ENCODE measurements around the gene LEMD1. TPM values are rescaled to one million over a fixed set of nuclear protein-coding genes. Genes with fewer than 3 reads are reported as not detected.

The LEMD1 gene
- total RNA-seq, result 1.0 TPM

GRCh38 chr1:205421798-205422197 lies at the start of gene LEMD1:
Gene LEMD1, minus strand, starts transcription at chr1:205422056. Its CDS starts 1,520 bp downstream, at chr1:205420536.
- no peak for DNase-seq (ENCODE audit: low spot score)

DNA sequence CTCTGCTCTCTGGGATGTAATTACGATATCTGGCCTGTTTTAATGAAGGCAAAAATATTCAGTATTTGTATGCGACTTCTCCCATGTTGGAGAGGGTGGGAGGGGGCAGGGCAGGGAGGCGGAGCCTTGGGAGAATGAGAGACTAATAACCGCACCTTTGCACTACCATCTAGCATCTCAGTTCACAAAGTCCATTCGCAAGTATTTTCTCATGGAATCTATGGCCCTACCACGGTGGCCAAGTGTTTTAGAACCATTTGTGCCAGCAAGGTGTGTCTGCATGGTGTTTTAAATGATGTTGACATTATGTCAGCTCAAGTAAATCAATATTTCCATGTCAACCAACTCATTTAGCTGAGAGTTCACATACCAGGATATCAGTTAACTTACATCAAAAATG lies 48.3 kb upstream of the LEMD1 start:
- DNase-seq (ENCODE audit: low spot score), result peak; percentile 73

DNA sequence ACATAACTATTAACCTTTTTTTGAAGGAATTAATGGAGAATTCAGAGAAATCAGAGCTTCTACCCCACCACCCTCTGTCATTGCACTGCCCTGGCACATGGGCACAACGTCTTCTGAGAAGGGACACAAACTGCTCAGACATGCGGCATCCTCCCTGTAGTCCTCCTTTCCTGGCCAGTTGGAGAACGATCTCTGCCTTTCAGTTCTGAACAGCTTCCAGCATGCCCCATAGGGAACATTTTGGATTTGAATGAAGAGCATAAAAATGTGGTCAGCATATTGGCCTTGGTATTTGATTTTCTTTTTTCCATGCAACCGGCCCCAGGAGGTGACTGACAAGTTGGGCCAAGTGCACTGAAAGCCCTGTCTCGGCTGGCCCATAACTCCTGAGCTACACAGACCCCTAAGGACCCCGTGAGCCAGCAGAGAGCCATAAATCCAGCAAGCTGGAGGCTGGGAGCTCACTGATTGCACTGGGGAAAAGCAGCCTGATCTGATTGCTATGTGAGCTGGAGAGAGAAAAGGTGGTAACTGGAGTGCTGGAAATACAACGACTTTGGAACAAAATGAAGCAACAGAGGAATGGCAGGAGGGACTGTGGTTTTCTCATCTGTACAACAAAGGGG lies 44.9 kb upstream of the LEMD1 start:
- DNase-seq (ENCODE audit: low spot score), result no peak

DNA sequence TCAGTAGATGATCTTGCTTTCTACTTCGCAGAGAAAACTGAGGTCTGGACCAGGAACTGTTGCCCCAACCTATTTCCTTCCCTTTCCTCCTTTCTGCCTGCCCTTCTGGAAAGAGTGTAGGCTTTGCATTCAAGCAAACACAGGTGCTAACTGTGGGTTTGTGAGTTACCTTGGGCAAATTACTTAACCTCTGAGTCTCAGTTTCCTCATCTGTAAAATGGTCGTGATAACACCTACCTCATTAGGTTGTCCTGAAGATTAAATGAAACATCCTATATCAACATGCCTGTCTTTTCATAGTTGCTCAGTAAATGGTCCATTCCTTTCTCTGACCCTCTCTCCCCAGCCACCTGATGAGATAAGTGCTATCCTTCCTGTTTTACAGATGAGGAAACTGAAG lies 43.5 kb upstream of the LEMD1 start:
- no peak for DNase-seq (ENCODE audit: low spot score)

DNA sequence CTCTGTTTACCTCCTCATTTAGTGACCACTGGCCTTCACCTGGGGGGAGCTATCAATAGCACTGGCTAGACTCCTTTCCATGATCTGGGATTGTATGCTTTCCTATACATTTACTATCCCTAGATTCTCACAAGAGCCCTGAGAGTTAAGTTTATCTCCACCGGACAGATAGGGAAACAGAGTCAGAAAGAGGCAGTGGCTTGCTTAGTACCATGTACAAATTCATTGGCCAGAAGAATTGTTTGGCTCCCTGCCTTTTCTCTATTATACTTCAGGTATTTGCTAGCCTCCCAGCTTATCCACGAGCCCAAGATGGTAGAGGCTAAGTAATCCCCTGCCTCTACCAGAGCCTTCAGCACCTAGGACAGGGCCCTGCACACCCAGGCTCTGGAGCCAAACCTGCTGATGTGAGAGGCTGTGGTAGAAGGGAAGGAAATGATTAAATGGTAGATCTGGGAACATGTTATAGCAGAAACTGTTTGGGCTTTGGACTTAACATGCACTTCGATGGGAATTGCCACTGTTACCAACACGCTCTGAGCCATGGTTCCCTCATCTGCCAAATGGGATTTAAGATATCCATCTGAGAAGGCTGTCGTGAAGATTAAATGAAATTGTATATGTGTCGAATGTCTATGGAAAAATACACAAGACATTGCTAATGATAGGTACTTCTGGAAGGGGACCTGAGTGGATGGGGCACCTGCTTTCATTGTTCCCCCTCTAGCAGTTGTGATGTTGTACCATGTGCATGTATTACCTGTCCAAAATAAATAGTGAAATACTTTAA lies 37.1 kb upstream of the LEMD1 start:
- peak; percentile 53 for DNase-seq (ENCODE audit: low spot score)

DNA sequence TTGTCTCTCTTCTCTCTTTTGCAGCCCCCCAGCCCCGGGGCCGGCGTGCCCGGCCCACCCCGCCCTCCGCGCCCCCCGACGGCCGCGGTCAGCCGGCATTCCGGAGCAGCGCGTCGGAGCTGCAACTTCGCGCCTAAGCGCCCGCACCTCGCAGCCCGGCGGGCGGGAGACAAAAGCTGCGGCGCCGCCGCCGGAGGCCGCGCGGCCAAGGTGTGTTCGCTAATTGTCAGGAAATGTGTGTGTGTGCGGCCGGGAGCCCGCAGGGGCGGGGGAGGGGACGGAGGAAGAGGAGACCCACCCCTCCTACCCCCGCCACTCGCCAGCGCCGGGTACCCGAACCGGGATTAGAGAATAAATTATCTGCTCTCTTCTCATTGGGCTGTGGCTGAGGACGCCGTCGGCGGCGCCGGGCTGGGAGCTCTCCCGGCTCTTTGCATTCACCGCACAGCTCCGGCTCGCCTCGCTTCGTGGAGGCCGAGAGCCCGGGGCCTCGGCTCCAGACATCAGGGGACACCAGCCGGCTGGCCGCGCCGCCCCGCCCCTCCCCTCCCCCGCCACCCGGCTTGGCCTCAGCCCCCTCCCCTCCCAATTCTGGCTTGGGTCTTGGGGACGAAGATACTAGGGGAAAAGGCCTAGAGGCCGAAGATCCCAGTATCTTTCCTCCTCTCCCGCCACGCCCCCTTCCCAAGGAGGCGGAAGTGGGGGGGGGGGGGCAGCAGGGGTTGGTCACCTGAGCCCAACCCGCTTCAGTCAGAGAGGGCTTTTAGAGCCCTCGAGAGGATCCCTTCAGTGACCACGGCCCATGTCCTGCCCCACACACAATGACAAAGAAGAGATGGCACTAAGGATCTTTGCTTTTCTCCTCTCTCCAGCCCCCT lies 35.3 kb upstream of the LEMD1 start:
- DNase-seq (ENCODE audit: low spot score), result no peak

- no peak for DNase-seq (ENCODE audit: low spot score)
Measured at GRCh38 chr1:205456383-205456867, 34.6 kb upstream of the LEMD1 start.

DNA sequence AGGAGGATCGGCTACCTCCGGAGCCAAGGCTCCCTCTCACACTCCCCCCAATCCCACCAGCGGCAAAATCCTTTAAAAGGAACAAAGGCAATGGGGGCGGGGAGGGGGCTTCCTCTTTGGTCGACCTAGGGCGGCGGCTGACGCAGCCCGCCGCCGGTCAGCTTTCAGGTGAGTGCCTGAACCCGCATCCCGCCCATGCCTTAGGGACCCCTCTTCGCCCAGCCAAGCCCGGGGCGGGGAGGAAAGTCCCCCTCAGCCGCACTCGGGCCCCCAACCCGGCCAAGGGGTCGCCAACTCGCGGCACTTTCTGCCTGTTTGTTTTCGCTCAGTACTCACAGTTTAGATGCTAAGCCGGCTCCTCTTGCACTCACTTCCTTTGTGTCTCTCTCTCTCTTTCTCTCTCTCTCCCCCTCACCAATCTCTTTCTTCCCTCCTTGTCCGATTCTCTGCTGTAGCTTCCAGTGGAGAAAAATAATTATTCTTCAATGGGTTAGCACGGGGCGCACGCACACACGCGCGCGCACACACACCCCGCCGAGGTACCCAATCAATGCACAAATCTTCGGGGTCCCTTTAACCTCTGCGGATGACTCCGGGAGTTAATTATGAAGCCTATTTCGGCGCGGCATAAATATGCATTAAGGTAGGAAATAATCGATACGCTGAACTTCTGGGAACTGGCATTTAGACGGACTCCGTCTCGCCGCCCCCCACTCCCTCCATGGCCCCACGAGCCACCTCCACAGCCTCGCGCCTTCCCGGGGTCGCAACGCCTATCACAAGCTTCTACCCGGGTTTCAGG lies 33.9 kb upstream of the LEMD1 start, which contains the start of gene BLACAT1:
Gene BLACAT1, minus strand, starts transcription at position 465 of the 802 bp plus-strand sequence.
- no peak for DNase-seq (ENCODE audit: low spot score)

GRCh38 chr1:205454903-205455335 lies 33.1 kb upstream of the LEMD1 start:
- no peak for DNase-seq (ENCODE audit: low spot score)

DNA sequence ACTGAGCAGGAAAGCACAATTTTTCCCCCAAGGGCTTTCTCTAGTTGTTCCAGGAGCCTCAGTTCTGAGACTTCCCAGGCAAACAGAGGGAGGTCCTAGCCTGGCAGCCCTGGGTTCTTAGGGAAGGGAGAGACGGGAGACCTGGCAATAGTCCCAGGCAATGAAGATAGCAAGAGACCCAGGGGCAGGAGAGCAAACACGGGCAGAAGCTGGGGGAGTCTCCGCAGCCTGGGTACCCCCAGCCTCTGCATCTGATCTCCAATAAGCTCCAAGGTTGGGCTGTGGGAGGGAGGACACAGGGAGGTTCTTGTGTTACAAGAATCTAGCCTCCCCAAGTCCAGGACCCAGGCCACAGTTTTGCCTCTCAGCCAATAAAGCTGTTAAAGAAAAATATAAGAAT lies 31.6 kb upstream of the LEMD1 start:
- no peak for DNase-seq (ENCODE audit: low spot score)

DNA sequence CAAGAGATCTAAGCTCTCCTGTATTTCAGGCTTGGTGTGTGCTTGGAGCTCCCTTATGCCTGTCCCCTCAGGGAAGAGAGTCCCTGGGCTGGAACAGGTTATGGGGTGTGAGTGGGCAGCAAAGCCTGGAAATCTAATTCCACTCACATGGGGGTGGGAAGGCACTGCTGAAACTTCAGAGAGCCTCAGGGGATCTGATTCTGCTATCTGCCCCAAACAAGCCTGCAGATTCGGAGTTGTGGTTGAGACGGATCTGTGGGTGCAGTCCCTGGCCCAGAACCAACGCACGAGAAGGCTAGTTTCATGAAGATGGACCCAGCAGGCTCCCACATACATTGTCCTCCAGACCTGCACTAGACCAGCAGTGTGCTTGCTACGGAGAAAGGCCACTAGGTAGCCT lies 31.1 kb upstream of the LEMD1 start:
- DNase-seq (ENCODE audit: low spot score), result no peak

DNA sequence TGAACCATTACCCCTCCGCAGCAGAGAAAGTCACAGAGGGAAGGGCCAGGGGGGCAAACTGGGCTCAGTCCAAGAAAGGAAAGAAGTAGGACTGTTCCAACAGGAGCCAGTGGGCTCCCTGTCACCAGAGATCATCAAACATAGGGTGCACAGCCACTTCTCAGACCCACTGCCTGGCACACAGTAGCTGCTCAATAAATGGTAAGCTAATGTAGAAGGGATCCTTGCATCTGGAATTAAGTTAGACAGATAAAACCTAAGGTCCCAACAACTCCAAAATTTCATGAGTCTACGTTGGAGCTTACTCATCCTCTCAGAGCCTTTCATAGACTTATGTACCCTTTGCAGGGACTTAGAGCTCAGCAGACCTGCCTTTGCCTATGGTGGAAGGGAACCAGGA lies 30.5 kb upstream of the LEMD1 start:
- no peak for DNase-seq (ENCODE audit: low spot score)

GRCh38 chr1:205451759-205452164 lies 29.9 kb upstream of the LEMD1 start:
- DNase-seq (ENCODE audit: low spot score), result no peak

DNA sequence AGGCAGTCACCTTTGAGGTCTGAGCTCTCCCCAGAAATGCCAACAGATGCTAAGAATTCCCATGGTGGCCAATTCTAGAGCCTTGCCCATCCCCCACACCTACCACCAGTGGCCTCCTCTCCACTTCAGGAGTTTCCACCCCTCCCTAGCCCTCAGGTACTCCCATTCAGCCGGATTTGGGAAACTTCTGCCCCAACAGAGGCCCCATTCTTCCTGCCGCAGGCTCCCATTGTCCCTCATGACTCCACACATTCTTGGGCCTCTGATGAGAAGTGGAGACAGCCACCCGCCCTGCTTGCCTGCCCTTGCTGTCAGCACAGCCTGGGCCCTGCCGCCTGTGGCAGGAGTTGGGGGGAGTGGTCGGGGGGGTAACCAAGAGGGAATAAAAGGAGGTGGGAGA lies 29.3 kb upstream of the LEMD1 start:
- no peak for DNase-seq (ENCODE audit: low spot score)

DNA sequence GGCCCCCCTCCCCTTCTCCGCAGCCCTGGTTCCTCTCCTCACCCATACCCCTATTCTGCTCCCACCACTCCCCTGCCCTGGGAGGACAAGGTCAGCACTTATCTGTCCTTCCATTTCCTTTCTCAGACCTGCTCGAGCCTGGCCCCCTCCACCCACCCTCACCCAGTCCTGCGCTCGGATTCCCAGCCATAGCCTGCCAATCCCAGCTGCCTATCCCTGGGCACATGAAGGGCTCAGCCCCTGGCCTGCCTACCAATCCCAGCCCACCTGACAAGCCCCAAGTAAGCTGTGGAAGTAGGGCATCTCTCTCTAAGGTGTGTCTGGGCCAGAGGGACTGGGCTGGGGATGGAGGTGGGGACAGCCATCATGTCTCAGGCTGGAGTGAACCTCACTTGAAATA lies 28.6 kb upstream of the LEMD1 start:
- DNase-seq (ENCODE audit: low spot score), result no peak

- peak; percentile 63 for DNase-seq (ENCODE audit: low spot score)
Measured at GRCh38 chr1:205449750-205450443, 28.0 kb upstream of the LEMD1 start.

- DNase-seq (ENCODE audit: low spot score), result no peak
Measured at GRCh38 chr1:205449254-205449749, 27.4 kb upstream of the LEMD1 start.

DNA sequence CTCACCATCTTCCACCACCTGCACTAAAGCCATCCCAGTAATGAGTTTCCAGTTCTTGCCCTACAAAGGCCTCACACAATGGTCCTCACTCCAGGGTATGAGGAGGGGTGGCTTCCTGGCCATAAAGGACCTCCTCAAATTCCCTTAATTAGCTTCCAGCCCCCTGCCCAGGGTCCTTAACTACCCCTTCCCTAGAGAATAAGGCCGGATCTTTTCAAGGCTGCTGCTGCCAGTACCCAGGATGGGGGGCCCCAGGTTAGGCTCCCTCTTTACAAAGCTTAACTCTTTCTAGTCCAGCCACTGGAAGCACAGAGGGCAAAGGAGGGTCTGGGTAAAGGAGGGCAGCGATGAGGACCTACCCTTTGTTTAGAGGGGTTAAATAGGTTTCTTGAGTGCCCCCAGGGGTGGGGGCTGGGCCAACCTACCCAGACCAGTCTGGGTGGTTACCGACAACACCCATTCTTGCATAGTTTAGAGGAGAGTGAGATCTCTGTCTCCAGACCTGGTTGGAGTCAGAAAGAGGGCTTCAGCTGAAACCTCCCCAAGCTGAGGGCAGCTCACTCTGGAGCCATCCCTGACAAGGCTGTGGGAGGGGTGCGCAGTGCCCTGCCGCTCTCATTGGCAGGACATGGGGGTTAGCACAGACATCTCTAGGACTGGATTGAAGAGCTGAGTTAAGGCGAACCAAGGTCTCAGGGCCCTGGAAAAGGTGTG lies 26.8 kb upstream of the LEMD1 start:
- no peak for DNase-seq (ENCODE audit: low spot score)

GRCh38 chr1:205447457-205448341 lies 25.8 kb upstream of the LEMD1 start:
- no peak for DNase-seq (ENCODE audit: low spot score)
